OCI-LY7 (cell line): ENCODE data around the gene DCAF16. TPM values are rescaled to one million over a fixed set of nuclear protein-coding genes. Genes with fewer than 3 reads are reported as not detected.
A peak's percentile ranks its signal among the peaks of the same experiment; 100 is the strongest.

Experiments used
- BruUV-seq: library from RNA; stranded (reverse); fragments of 400-500 nt; replicated peaks from 2 replicates; lab custom pipeline; 2021; lab: Mats Ljungman, UMichigan
- CTCF ChIA-PET: fragments of 300-600 bp; sonication (Branson Sonifier 250); formaldehyde crosslinking; loops from one replicate; lab custom pipeline; 2022; ENCODE audit warnings: antibody characterized with exemption; ENCODE audit not compliant: unreplicated experiment; lab: Charles Lee
- POLR2A ChIA-PET: fragments of 300-600 bp; sonication (Branson Sonifier 250); formaldehyde crosslinking; loops from one replicate; lab custom pipeline; 2022; ENCODE audit warnings: antibody characterized with exemption; lab: Charles Lee
- DNase-seq: peaks from one replicate; pipeline ENCODE4 v3.0.0-alpha.2; 2015; ENCODE audit warnings: low spot score
- H2AFZ ChIP-seq: fragments of 200-600 bp; sonication (generic), shearing (Covaris generic); 2 replicates; pipeline ENCODE4 v1.6.1; 2014; ENCODE audit warnings: mild to moderate bottlenecking, antibody characterized with exemption, low read length, moderate library complexity
- H3K27ac ChIP-seq: fragments of 200-600 bp; sonication (generic); 2 replicates; pipeline ENCODE4 v1.5.1; 2014; ENCODE audit warnings: mixed run types, low read depth, mild to moderate bottlenecking, moderate library complexity, low read length, inconsistent platforms; ENCODE audit not compliant: poor library complexity, severe bottlenecking
- H3K36me3 ChIP-seq: fragments of 200-600 bp; sonication (generic); 2 replicates; pipeline ENCODE4 v1.6.1; 2014; ENCODE audit warnings: mild to moderate bottlenecking, antibody characterized with exemption, low read length, moderate library complexity, mixed read lengths; ENCODE audit not compliant: insufficient read depth
- H3K4me1 ChIP-seq: fragments of 200-600 bp; sonication (generic); 2 replicates; pipeline ENCODE4 v1.5.1; 2014; ENCODE audit warnings: mild to moderate bottlenecking, low read length; ENCODE audit not compliant: insufficient read depth, poor library complexity, severe bottlenecking
- H3K4me2 ChIP-seq: fragments of 200-600 bp; sonication (generic); 2 replicates; pipeline ENCODE4 v1.6.1; 2014; ENCODE audit warnings: mild to moderate bottlenecking, low read length
- H3K4me3 ChIP-seq: fragments of 200-600 bp; sonication (generic); 2 replicates; pipeline ENCODE4 v1.5.1; 2014; ENCODE audit warnings: mild to moderate bottlenecking, low read depth, low read length; ENCODE audit not compliant: poor library complexity, severe bottlenecking
- H3K79me2 ChIP-seq: fragments of 200-600 bp; sonication (generic); 2 replicates; pipeline ENCODE4 v1.6.1; 2016; ENCODE audit warnings: low read depth, mild to moderate bottlenecking, low read length, moderate library complexity, mixed read lengths; ENCODE audit not compliant: insufficient read depth
- H3K9me2 ChIP-seq: fragments of 200-600 bp; sonication (generic); 2 replicates; pipeline ENCODE4 v1.6.1; 2016; ENCODE audit warnings: mild to moderate bottlenecking, low read length, mixed read lengths; ENCODE audit not compliant: insufficient read depth
- H3K9me3 ChIP-seq: fragments of 200-600 bp; sonication (generic); 2 replicates; pipeline ENCODE4 v1.6.1; 2014; ENCODE audit warnings: mild to moderate bottlenecking, mixed run types, low read length, mixed read lengths
- H4K20me1 ChIP-seq: fragments of 200-600 bp; sonication (generic); 2 replicates; pipeline ENCODE4 v1.6.1; 2014; ENCODE audit warnings: mild to moderate bottlenecking, antibody characterized with exemption, low read length, moderate library complexity, mixed read lengths; ENCODE audit not compliant: insufficient read depth
- EZH2phosphoT487 ChIP-seq: fragments of 200-600 bp; sonication (generic); IDR thresholded peaks from 2 replicates; pipeline ENCODE4 v1.6.1; 2018; ENCODE audit warnings: low read depth, borderline replicate concordance, mild to moderate bottlenecking, mixed run types, antibody characterized with exemption, low read length, moderate library complexity, mixed read lengths
- intact Hi-C: fragments of 100-400 bp; cut with micrococcal nuclease; formaldehyde crosslinking; loops from one replicate; pipeline ENCODE4 v1.10.0; 2022; ENCODE audit not compliant: unreplicated experiment
- total RNA-seq, 2 experiments: library from RNA; depleted of rRNA in 1 of 2; stranded (reverse); fragments of >200 nt in 1 of 2; shearing (Covaris generic) in 1 of 2; gene quantifications; 2 replicates each; pipeline ENCODE4 v1.2.3, GENCODE V29; 2014 to 2022
- TF ChIP-seq, protein P1 (sequence below): fragments of 200-600 bp; sonication (generic); conservative IDR thresholded peaks from 2 replicates; pipeline ENCODE4 v1.5.1; 2014; ENCODE audit warnings: mild to moderate bottlenecking, antibody characterized with exemption, low read length, moderate library complexity, mixed read lengths

The DCAF16 gene
- total RNA-seq, 2 experiments from 2014 or later = 88.7 to 115 TPM

DNA sequence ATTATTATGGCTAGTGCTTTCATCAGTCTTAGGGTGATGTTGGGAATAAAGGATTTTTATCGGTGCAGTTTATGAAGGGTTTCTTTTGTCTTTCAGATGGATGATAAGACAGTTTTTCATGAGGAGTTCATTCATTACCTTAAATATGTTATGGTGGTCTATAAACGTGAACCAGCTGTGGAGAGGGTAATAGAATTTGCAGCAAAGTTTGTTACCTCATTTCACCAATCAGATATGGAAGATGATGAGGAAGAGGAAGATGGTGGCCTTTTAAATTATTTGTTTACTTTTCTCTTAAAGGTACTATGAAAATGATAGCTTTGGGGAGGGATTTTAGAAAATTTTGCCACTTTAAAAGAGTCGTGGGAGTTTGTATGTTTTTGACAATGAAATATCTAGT is 1.6 kb upstream of the DCAF16 start:
- CTCF ChIA-PET = no interaction called here
- peaks cover 94% of the 10 kb centered on the region for H3K79me2 ChIP-seq
- peaks cover 37% of the 10 kb centered on the region for H3K4me1 ChIP-seq
- H3K27ac ChIP-seq = peak overlapping the region; percentile 91
- peaks cover 39% of the 10 kb centered on the region for H4K20me1 ChIP-seq
- POLR2A ChIA-PET = interaction anchor here (0.6 to 1.3 kb wide), 4 partner anchors 9 to 24 kb away, joined by 3 to 6 read pairs (median 4); no protein-coding TSS in a partner anchor
- no TSS peak for BruUV-seq
- intact Hi-C loops = no loop called here
- H3K4me3 ChIP-seq = peak overlapping the region; percentile 85
- DNase-seq = peak; percentile 23
- H3K4me2 ChIP-seq = peak overlapping the region; percentile 88
- H2AFZ ChIP-seq = no peak overlapping the region
- H3K9me3 ChIP-seq = no peaks in the 10 kb centered on the region; the same call in 1 of the 2 replicates
- H3K36me3 ChIP-seq = peaks cover 87% of the 10 kb centered on the region
- H3K9me2 ChIP-seq = no peaks in the 10 kb centered on the region
- TF ChIP-seq, protein P1, sequence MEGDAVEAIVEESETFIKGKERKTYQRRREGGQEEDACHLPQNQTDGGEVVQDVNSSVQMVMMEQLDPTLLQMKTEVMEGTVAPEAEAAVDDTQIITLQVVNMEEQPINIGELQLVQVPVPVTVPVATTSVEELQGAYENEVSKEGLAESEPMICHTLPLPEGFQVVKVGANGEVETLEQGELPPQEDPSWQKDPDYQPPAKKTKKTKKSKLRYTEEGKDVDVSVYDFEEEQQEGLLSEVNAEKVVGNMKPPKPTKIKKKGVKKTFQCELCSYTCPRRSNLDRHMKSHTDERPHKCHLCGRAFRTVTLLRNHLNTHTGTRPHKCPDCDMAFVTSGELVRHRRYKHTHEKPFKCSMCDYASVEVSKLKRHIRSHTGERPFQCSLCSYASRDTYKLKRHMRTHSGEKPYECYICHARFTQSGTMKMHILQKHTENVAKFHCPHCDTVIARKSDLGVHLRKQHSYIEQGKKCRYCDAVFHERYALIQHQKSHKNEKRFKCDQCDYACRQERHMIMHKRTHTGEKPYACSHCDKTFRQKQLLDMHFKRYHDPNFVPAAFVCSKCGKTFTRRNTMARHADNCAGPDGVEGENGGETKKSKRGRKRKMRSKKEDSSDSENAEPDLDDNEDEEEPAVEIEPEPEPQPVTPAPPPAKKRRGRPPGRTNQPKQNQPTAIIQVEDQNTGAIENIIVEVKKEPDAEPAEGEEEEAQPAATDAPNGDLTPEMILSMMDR = no peak
- no peak for TF ChIP-seq EZH2phosphoT487

DNA sequence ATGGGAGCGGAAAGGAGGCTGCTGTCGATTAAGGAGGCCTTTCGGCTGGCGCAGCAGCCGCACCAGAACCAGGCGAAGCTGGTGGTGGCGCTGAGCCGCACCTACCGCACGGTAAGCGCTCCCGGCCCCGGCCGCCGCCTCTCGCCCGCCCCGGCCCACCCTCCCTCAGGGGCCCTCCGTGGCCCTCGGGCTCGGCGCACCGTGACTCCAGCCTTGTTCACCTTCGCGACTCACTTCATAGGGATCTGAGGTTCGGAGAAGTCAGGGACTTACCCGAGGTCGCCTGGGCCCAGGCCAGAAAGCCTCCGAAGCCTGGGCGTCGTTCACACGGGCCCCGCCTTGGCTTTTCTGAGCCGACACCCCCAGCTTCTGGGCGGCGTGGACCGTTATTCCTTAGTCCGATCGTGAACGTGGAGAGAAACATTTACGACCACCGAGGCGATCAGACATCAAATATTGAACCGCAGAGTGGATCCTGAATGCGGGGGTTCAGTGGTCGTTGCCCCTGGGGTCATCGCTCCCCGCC is 584 bp upstream of the DCAF16 start:
- DNase-seq = no peak
- peaks cover 46% of the 10 kb centered on the region for H3K4me1 ChIP-seq
- peak overlapping the region; percentile 85 for H3K4me3 ChIP-seq
- peaks cover 87% of the 10 kb centered on the region for H3K36me3 ChIP-seq
- H2AFZ ChIP-seq = peak overlapping the region; percentile 30
- H4K20me1 ChIP-seq = peaks cover 45% of the 10 kb centered on the region
- H3K4me2 ChIP-seq = peak overlapping the region; percentile 88
- peak overlapping the region; percentile 91 for H3K27ac ChIP-seq
- intact Hi-C loops = loop anchor here (2.0 kb wide), 3 partner anchors 144 to 216 kb away; partner anchors contain the start of gene LCORL
- H3K9me2 ChIP-seq = no peaks in the 10 kb centered on the region
- peaks cover 94% of the 10 kb centered on the region for H3K79me2 ChIP-seq
- BruUV-seq = no TSS peak
- POLR2A ChIA-PET = interaction anchor here (0.6 kb wide), 1 partner anchor 10 kb away, joined by 3 read pairs; no protein-coding TSS in a partner anchor
- CTCF ChIA-PET = no interaction called here
- no peaks in the 10 kb centered on the region; the same call in 1 of the 2 replicates for H3K9me3 ChIP-seq
- no peak for TF ChIP-seq EZH2phosphoT487
- TF ChIP-seq, protein P1 = no peak

DNA sequence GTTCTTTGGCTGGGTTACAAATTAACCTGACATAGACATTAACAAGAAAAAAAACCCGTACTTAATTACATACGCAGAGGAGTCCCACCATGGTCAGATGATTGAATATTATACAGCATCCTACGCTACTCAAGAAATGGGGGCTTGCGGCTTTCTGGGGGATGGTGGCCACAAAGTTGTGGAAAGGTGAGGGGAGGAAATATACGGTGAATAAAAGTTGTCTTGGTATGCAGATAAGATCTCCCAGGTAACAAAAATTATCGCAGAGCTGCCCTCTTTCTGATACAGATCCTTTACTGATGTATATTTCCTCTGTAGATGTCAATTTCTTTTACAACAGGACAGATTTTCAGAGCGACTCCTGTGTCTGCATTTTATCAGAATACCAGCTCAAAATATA is 890 bp downstream of the DCAF16 start:
- Histone ChIP-seq H3K4me2 (peak overlapping the region; percentile 89), H3K4me1 (peaks cover 49% of the 10 kb centered on the region), H3K4me3 (peak overlapping the region; percentile 85), H3K9me3 (no peaks in the 10 kb centered on the region; the same call in 1 of the 2 replicates), H3K27ac (peak overlapping the region; percentile 91), H3K79me2 (peaks cover 94% of the 10 kb centered on the region), H3K36me3 (peaks cover 87% of the 10 kb centered on the region), H3K9me2 (no peaks in the 10 kb centered on the region), H4K20me1 (peaks cover 51% of the 10 kb centered on the region), H2AFZ (no peak overlapping the region)
- ChIA-PET CTCF (no interaction called here), POLR2A (interaction anchor here (0.6 to 2.7 kb wide), 6 partner anchors 10 to 261 kb away, joined by 3 to 13 read pairs (median 4); no protein-coding TSS in a partner anchor)
- TF ChIP-seq, protein P1 = no peak
- no peak for TF ChIP-seq EZH2phosphoT487
- DNase-seq = peak; percentile 32
- BruUV-seq = no TSS peak
- intact Hi-C loops = loop anchor here (1.0 to 2.0 kb wide), 6 partner anchors 143 to 260 kb away; partner anchors contain the start of genes LAP3, LCORL and MED28
